ENCODE data around the gene ENTPD6. TPM values are rescaled to one million over a fixed set of nuclear protein-coding genes. Genes with fewer than 3 reads are reported as not detected.

The ENTPD6 gene
- total RNA-seq, 1 donor from 2014 or later = 46.3 TPM

- DNase-seq (ENCODE audit: extremely low read depth, low read depth, low spot score) = no peak
These were observed 11.8 kb downstream of the ENTPD6 start for GRCh38 chr20:25207149-25207959.

DNA sequence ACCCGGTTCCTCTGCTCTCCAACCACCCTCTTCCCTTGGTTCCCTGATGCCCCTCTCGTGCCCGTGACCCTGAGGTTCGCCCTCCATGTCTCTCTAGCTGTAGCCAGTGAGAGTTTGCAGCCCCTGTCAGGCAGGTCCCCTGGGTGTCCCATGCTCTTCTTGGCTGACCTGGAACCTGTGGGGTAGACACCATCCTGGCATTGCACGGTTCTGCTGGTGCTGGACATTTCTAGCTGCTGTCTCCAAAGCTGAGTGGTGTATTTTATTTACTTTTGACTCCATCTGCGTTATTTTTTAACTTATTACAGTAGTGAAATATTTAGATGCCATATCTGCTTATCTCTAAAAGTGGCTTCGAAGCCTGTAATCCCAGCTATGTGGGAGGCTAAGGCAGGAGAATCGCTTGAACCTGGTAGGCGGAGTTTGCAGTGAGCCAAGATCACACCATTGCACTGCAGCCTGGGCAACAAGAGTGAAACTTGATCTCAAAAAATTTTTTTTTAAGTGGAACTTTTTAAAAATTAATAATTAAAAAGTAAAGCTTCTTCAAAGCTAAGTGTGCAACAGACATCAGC, 12.5 kb downstream of the ENTPD6 start:
- DNase-seq (ENCODE audit: extremely low read depth, low read depth, low spot score) = no peak

GRCh38 chr20:25209400-25209799, 13.9 kb downstream of the ENTPD6 start:
- no peak for DNase-seq (ENCODE audit: extremely low read depth, low read depth, low spot score)

GRCh38 chr20:25209911-25210310, 14.4 kb downstream of the ENTPD6 start:
- DNase-seq (ENCODE audit: extremely low read depth, low read depth, low spot score) = no peak

DNA sequence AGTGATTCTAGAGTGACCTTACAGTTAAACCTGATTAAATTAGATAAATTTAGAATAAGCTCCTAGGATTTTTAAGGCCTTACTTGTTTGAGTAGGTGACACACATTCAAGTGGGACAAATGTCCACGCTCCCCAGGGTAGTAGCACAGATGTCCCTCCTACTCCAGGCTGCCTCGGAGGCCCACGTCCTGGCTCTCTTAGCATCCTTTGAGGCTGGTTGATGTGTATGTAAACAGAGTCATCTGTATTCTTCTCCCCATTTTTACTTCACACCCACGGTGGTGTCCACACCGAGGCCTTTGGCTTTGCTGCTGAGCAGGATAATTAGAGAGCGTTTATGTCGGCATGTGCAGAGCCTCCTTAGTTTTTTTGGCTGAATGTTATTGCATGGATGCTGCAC, 15.8 kb downstream of the ENTPD6 start:
- DNase-seq (ENCODE audit: extremely low read depth, low read depth, low spot score) = no peak

GRCh38 chr20:25212242-25212641, 16.7 kb downstream of the ENTPD6 start:
- DNase-seq (ENCODE audit: extremely low read depth, low read depth, low spot score) = no peak

DNA sequence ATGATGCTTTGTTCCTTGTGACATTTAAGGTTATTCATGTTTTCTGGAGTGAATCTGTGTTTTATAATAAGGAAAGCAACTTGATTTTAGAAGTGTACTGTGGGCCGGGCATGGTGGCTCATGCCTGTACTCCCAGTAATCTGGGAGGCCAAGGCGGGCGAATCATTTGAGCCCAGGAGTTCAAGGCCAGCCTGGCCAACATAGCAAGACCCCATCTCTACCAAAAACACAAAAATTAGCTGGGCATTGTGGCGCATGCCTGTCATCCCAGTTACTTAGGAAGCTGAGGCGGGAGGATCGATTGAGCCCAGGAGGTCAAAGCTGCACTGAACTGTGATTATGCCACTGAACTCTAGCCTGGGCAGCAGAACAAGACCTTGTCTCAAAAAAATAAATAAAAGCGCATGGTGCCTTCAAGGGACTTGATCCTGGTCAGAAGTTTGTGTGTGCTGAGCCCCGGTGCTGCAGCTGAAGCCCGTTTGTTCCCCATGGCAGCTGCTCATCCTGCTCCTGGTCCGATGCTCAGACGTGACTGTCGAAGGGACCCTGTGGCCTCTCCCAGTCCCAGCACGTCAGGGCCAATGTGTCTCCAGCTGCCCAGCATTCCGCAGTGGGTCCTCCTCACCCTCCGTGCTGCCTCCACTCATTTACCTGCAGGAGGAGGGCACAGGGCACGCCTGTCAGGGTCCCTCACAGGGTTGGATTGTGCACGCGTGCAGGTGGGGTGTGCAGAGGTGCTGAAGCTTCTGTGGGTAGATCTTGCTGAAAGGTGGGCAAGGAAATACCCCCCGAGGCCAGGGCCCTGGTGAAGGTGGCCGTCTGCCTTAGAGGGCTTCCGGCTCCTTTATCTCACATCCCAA, 18.3 kb downstream of the ENTPD6 start:
- no peak for DNase-seq (ENCODE audit: extremely low read depth, low read depth, low spot score)

- DNase-seq (ENCODE audit: extremely low read depth, low read depth, low spot score) = no peak
These were observed 18.9 kb downstream of the ENTPD6 start for GRCh38 chr20:25214426-25214790.

- DNase-seq (ENCODE audit: extremely low read depth, low read depth, low spot score) = no peak
These were observed 19.3 kb downstream of the ENTPD6 start for GRCh38 chr20:25214819-25215218.

GRCh38 chr20:25215521-25215920, 20.0 kb downstream of the ENTPD6 start:
- no peak for DNase-seq (ENCODE audit: extremely low read depth, low read depth, low spot score)

DNA sequence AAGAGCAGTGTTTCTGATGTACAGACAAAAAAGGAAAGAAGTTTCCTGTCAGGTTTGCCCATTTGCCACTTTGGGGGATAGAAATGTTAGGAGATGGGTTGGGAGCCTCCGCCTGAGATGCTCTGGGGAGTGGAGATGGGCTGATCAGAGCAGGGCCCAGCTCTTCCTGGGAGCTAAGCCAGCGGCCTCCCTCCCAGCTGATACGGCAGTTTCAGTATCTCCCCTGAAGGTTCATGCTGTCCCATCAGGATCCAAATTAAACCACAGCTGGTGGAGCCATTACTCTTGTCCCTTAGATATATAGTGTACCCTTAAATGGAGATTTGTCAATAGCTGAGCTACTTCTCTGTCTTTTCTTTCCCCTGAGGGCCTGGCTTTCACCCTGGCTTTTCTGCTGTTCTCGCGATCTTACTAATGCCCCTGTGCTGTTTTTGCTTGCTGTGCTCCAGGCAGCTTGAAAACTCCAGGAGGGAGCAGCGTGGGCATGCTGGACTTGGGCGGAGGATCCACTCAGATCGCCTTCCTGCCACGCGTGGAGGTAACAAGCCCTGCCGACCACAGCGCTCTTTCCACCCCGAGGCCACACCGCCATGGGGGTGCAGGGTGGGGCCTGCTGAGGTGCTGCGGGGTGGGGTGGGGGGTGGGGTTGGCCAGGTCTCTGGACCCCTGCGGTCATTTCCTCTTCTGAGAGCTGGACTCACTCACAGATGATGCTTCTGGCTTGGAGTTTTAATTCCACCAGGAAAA, 20.9 kb downstream of the ENTPD6 start:
- DNase-seq (ENCODE audit: extremely low read depth, low read depth, low spot score) = no peak

DNA sequence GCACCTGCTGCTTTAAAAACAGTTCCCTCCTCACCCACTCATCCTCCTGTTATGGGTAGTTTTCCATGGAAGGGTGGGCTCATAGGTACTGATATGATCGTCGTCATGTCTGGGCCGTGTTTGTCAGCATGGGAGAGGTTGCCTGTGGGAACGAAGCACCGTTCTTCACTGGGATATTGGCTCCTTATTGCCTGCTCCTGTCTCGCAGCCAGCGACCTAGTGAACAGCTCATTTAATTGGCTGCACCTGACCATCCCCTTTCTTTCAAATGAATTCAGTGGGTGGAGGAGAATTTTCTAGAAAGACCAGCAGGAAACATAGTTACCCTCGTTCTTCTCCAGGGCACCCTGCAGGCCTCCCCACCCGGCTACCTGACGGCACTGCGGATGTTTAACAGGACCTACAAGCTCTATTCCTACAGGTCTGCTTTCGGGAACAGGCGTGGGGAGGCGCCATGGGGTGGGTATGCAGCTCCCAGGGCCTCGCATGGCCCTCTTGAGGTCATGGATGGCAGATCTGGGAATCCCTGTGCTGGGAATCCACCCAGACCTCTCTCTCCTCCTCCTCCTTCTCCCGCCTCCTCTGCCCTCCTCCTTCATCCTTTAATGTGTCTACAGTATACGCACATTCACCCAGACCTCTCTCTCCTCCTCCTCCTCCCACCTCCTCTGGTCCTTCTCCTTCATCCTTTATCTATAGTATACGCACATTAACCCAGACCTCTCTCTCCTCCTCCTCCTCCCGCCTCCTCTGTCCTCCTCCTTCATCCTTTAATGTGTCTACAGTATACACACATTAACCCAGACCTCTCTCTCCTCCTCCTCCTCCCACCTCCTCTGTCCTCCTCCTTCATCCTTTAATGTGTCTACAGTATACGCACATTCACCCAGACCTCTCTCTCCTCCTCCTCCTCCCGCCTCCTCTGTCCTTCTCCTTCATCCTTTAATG, 21.9 kb downstream of the ENTPD6 start:
- no peak for DNase-seq (ENCODE audit: extremely low read depth, low read depth, low spot score)

GRCh38 chr20:25218109-25218486, 22.6 kb downstream of the ENTPD6 start:
- DNase-seq (ENCODE audit: extremely low read depth, low read depth, low spot score) = no peak

DNA sequence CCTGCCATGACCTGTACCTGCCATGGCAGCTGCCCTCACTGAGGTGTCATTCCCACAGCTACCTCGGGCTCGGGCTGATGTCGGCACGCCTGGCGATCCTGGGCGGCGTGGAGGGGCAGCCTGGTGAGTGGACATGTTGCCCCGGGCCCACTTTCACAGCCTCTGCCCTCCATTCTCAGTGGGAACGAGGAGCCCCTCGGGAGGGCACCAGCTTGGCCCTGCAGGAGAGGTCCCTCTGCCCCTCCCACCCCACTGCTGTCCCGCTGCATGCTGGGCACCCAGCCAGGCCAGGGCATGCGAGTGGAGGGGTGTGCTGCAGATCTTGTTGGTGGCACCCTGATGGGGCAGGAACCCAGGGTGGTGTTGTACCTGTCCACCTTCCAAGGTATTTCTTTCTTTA, 23.0 kb downstream of the ENTPD6 start:
- no peak for DNase-seq (ENCODE audit: extremely low read depth, low read depth, low spot score)

GRCh38 chr20:25219365-25219764, 23.9 kb downstream of the ENTPD6 start:
- DNase-seq (ENCODE audit: extremely low read depth, low read depth, low spot score) = no peak

DNA sequence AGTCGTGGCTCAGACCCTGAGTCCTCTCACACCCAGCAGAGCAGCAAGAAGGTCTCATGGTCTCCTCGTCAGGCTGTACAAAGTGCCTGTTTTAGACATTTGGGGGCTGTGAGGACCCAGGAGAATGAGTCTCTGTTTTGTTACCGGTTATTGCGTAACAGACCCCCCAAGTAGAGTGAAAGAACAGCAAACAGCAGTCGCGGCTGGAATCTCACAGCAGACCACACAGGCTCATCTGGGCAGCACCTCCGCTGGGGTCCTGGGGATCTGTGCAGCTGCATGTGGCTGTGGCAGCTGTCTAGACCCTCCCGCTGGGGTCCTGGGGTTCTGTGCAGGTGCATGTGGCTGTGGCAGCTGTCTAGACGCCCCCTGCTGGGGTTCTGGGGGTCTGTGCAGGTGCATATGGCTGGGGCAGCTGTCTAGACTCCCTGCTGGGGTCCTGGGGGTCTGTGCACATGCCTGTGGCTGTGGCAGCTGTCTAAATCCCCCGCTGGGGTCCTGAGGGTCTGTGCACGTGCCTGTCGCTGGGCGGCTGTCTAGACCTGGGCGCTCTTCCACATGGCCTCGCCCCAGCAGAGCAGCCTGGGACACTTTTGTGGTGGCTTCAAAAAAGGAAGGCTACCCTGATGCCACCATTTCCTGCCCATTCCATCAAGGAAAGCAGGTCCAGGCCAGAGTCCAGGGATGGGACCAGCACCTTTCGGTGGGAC, 24.7 kb downstream of the ENTPD6 start:
- DNase-seq (ENCODE audit: extremely low read depth, low read depth, low spot score) = no peak

DNA sequence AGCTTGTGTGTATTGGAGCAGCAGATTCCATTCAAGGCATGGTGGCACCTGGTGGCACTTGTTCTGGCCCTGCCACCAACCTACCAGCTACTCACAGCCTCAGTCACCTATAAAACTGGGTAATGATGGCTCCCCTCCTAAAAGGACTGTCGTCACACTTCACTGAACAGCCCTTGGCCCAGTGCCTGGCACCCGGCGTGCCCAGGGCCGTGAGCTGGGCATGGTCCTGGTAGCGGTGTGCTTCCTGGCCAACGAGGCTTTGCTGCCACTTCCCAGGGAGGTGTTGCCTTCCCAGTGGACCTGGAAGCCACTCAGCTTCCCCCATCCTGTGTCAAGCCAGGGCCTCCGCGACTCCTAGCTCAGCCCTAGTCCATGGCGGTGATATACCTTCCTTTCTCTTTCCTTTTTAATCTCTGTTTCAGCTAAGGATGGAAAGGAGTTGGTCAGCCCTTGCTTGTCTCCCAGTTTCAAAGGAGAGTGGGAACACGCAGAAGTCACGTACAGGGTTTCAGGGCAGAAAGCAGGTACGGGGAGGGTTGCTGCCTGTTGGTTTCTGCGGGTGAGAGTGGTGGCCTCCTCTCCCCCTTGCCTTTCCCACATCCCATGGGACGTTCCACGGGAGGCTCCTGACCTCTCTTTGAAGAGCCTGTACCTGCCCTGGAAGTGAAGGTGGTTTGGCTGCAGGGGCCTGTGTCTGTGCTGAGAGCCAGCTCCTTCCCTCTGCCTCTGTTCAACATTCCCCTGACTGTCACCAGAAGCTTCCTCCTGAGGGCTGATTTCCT, 25.5 kb downstream of the ENTPD6 start:
- no peak for DNase-seq (ENCODE audit: extremely low read depth, low read depth, low spot score)

Measured in glomerular endothelial cell (primary cell).